Neuronal stem cell (in vitro differentiated cells): ENCODE results near the gene CTAGE9.

Source experiments
- DNase-seq: peaks from one replicate; pipeline ENCODE4 v3.0.0-alpha.2; 2013; ENCODE audit warnings: low spot score
- H2AFZ ChIP-seq: one replicate; pipeline ENCODE4 v1.6.1; 2013; ENCODE audit warnings: mild to moderate bottlenecking, low read length, inconsistent platforms
- H2AK5ac ChIP-seq: 2 replicates; pipeline ENCODE4 v1.6.1; 2013; ENCODE audit warnings: low read depth, mild to moderate bottlenecking, inconsistent platforms, low read length, moderate library complexity, mixed read lengths
- H2BK120ac ChIP-seq: 2 replicates; pipeline ENCODE4 v1.6.1; 2013; ENCODE audit warnings: low read depth, mild to moderate bottlenecking, inconsistent platforms, low read length, moderate library complexity, mixed read lengths
- H2BK12ac ChIP-seq: one replicate; pipeline ENCODE4 v1.6.1; 2013; ENCODE audit warnings: low read length, inconsistent platforms
- H2BK15ac ChIP-seq: 2 replicates; pipeline ENCODE4 v1.6.1; 2013; ENCODE audit warnings: mild to moderate bottlenecking, low read length, inconsistent platforms, mixed read lengths
- H2BK5ac ChIP-seq: one replicate; pipeline ENCODE4 v1.6.1; 2013; ENCODE audit warnings: inconsistent platforms, mild to moderate bottlenecking, low read length, moderate library complexity
- H3K14ac ChIP-seq: one replicate; pipeline ENCODE4 v1.6.1; 2013; ENCODE audit warnings: low read length, inconsistent platforms
- H3K18ac ChIP-seq: 2 replicates; pipeline ENCODE4 v1.6.1; 2013; ENCODE audit warnings: low read length, inconsistent platforms
- H3K23ac ChIP-seq: 2 replicates; pipeline ENCODE4 v1.6.1; 2013; ENCODE audit warnings: low read depth, mild to moderate bottlenecking, mixed read lengths, low read length, inconsistent platforms; ENCODE audit not compliant: poor library complexity
- H3K27ac ChIP-seq: replicated peaks from 3 replicates; pipeline ENCODE4 v1.5.1; 2013; ENCODE audit warnings: low read length, inconsistent platforms
- H3K27me3 ChIP-seq, 3 experiments: 2 replicates each; pipeline ENCODE4 v1.6.1; 2013; ENCODE audit warnings: low read length in 3 of 3, mild to moderate bottlenecking in 2 of 3, inconsistent platforms in 1 of 3, low read depth in 1 of 3, mixed read lengths in 1 of 3, moderate library complexity in 1 of 3; ENCODE audit not compliant: control insufficient read depth in 3 of 3, insufficient read depth in 3 of 3
- H3K36me3 ChIP-seq, 2 donors: replicated peaks in 1 of 2; 2 replicates each; pipeline ENCODE4 v1.6.1; 2013; ENCODE audit warnings: low read length in 2 of 2; ENCODE audit not compliant: control insufficient read depth in 2 of 2, insufficient read depth in 2 of 2
- H3K4ac ChIP-seq: 2 replicates; pipeline ENCODE4 v1.6.1; 2013; ENCODE audit warnings: inconsistent platforms, mild to moderate bottlenecking, low read length, moderate library complexity
- H3K4me1 ChIP-seq, 2 donors: 1 replicate in 1 of 2; 2 replicates in 1 of 2; pipeline ENCODE4 v1.6.1; 2013; ENCODE audit warnings: low read length in 2 of 2, low read depth in 1 of 2; ENCODE audit not compliant: control insufficient read depth in 2 of 2, insufficient read depth in 1 of 2
- H3K4me2 ChIP-seq: one replicate; pipeline ENCODE4 v1.6.1; 2013; ENCODE audit warnings: mild to moderate bottlenecking, low read length, inconsistent platforms; ENCODE audit not compliant: insufficient read depth, poor library complexity, severe bottlenecking
- H3K4me3 ChIP-seq, 2 donors: 2 replicates each; pipeline ENCODE4 v1.5.1; 2013; ENCODE audit warnings: low read length in 2 of 2, mild to moderate bottlenecking in 2 of 2, inconsistent platforms in 1 of 2, moderate library complexity in 1 of 2
- H3K79me1 ChIP-seq: one replicate; pipeline ENCODE4 v1.6.1; 2013; ENCODE audit warnings: low read depth, mild to moderate bottlenecking, inconsistent platforms, low read length, moderate library complexity
- H3K9ac ChIP-seq: one replicate; pipeline ENCODE4 v1.6.1; 2013; ENCODE audit warnings: mild to moderate bottlenecking, low read depth, low read length, inconsistent platforms; ENCODE audit not compliant: poor library complexity
- H3K9me3 ChIP-seq, 2 donors: replicated peaks in 1 of 2; 2 replicates each; pipeline versions ENCODE3 to v1.6.1; 2013; ENCODE audit warnings: low read length in 2 of 2, mild to moderate bottlenecking in 2 of 2, inconsistent platforms in 1 of 2, low read depth in 1 of 2, mixed read lengths in 1 of 2, moderate library complexity in 1 of 2; ENCODE audit not compliant: control insufficient read depth in 2 of 2, insufficient read depth in 1 of 2
- H4K8ac ChIP-seq: one replicate; pipeline ENCODE4 v1.6.1; 2013; ENCODE audit warnings: low read depth, mild to moderate bottlenecking, inconsistent platforms, low read length, moderate library complexity
- H4K91ac ChIP-seq: one replicate; pipeline ENCODE4 v1.6.1; 2013; ENCODE audit warnings: low read length, low read depth, mild to moderate bottlenecking, inconsistent platforms; ENCODE audit not compliant: poor library complexity
- WGBS, 2 donors: extraction: QIAGEN DNeasy Blood & Tissue Kit; methylation state at CpG; one replicate each; pipeline ENCODE4 v1.1.7; 2013; ENCODE audit warnings: missing lambda C conversion rate in 2 of 2, mixed read lengths in 1 of 2; ENCODE audit not compliant: insufficient read length in 2 of 2, insufficient replicate concordance in 1 of 2; ENCODE audit errors: extremely low coverage in 2 of 2; 5-methylcytosine and 5-hydroxymethylcytosine counted together

The CTAGE9 gene

DNA sequence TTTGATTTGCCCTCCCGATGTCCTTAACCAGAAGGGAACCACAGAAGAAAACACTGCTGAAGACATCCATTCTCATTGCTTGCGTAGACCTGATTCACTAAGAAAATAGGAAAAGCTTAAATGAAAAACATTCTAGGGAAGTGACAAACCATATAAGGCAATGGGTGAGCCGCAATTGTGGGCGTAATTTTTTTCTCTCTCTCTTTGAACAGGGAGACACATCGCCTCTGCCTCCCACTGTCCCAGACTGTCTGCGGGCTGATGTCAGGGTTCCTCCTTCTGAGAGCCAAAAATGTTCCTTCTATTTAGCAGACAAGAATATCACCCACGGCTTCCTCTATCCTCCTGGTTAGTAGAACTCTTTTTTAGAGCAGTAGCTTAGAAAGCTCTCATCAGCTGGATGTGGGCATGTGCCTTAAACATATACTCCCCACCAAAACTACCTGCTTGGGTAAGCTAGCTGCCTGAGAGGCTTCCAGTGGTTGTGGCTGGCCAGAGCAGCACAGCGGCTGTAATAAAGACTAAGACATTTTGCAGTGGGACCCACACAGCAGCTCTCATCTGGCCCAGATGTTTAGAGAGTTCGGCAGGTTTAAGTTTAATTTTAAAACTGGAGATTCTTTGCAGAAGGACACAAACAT lies 22.7 kb upstream of the CTAGE9 start:
- no peaks in the 10 kb centered on the region for H3K27me3 ChIP-seq
- no peak overlapping the region for H3K4me2 ChIP-seq
- H4K8ac ChIP-seq = no peak overlapping the region
- H3K4me1 ChIP-seq = no peaks in the 10 kb centered on the region
- H2AFZ ChIP-seq = peak overlapping the region; percentile 40
- no peaks in the 10 kb centered on the region for H3K36me3 ChIP-seq
- no peak overlapping the region for H2AK5ac ChIP-seq
- H3K14ac ChIP-seq = no peak overlapping the region
- no peaks in the 10 kb centered on the region for H3K79me1 ChIP-seq
- H2BK12ac ChIP-seq = no peak overlapping the region
- no CpG with 5 or more reads among the region's 9 CpGs for WGBS, 2 donors
- no peak overlapping the region for H3K23ac ChIP-seq
- DNase-seq = no peak
- H3K9ac ChIP-seq = no peak overlapping the region
- no peak overlapping the region for H2BK5ac ChIP-seq
- no peak overlapping the region for H3K4ac ChIP-seq
- no peaks in the 10 kb centered on the region for H3K9me3 ChIP-seq
- H2BK15ac ChIP-seq = no peak overlapping the region
- H4K91ac ChIP-seq = no peak overlapping the region
- no peak overlapping the region for H3K4me3 ChIP-seq
- H3K18ac ChIP-seq = no peak overlapping the region
- no peak overlapping the region for H2BK120ac ChIP-seq
- H3K27ac ChIP-seq = no peak overlapping the region

DNA sequence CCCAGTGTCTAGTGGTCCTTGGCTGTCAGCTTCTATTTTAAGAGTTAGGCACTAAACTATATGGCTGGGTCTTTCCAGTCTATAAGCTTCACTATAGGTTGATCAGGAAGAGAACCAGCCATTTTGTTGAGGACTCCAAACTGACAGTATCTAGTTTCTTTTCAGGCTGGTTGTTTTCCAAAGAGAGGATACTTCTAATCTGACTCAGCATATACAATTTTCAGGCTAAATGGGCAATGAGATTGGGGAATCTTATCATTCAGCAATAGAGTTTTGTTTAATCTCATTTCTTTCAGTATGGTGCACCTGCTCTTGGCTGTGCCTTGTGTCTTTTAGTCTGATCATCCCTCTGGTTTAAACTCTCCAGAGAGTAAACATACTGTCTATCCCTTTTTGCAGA lies 20.4 kb upstream of the CTAGE9 start:
- Histone ChIP-seq H2AK5ac (no peak overlapping the region), H3K27me3 (no peaks in the 10 kb centered on the region), H3K79me1 (no peaks in the 10 kb centered on the region), H2BK5ac (no peak overlapping the region), H3K23ac (no peak overlapping the region), H3K4me2 (no peak overlapping the region), H3K18ac (no peak overlapping the region), H3K14ac (no peak overlapping the region), H3K4me3 (no peak overlapping the region), H2AFZ (no peak overlapping the region), H2BK120ac (no peak overlapping the region), H3K9ac (no peak overlapping the region), H3K4me1 (peaks cover 0 to 2% of the 10 kb centered on the region in 2 donors), H3K36me3 (no peaks in the 10 kb centered on the region), H3K4ac (no peak overlapping the region), H3K9me3 (no peaks in the 10 kb centered on the region), H4K91ac (no peak overlapping the region), H2BK15ac (no peak overlapping the region), H3K27ac (no peak overlapping the region), H2BK12ac (no peak overlapping the region), H4K8ac (no peak overlapping the region)
- DNase-seq = no peak

DNA sequence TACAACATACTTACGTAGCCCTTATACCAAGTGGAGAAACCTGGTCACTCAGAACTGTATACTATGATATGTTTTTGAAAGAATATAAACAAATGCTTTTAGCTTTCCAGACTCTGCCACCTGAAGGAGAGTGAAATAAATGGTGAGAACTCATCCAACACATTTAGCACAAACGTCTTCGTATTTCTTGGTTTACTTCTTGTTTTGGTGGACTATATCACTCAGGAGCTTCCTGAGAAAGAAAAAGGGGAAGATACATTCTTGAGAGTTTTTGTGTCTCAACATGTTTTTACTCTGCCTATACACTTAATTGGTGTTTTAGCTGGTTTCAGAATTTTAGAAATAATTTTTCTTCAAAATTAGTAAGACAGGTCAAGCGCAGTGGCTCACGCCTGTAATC lies 19.4 kb upstream of the CTAGE9 start:
- Histone ChIP-seq H3K18ac (no peak overlapping the region), H3K9ac (no peak overlapping the region), H4K91ac (no peak overlapping the region), H2BK120ac (no peak overlapping the region), H3K23ac (no peak overlapping the region), H3K4me3 (no peak overlapping the region), H3K27me3 (no peaks in the 10 kb centered on the region), H3K27ac (no peak overlapping the region), H3K79me1 (no peaks in the 10 kb centered on the region), H2BK5ac (no peak overlapping the region), H4K8ac (no peak overlapping the region), H3K4me1 (peaks cover 0 to 2% of the 10 kb centered on the region in 2 donors), H2AK5ac (no peak overlapping the region), H3K36me3 (no peaks in the 10 kb centered on the region), H3K4ac (no peak overlapping the region), H3K14ac (no peak overlapping the region), H3K4me2 (no peak overlapping the region), H3K9me3 (no peaks in the 10 kb centered on the region), H2BK15ac (no peak overlapping the region), H2AFZ (no peak overlapping the region), H2BK12ac (no peak overlapping the region)
- WGBS, 2 donors = no CpG with 5 or more reads among the region's 5 CpGs
- DNase-seq = no peak

DNA sequence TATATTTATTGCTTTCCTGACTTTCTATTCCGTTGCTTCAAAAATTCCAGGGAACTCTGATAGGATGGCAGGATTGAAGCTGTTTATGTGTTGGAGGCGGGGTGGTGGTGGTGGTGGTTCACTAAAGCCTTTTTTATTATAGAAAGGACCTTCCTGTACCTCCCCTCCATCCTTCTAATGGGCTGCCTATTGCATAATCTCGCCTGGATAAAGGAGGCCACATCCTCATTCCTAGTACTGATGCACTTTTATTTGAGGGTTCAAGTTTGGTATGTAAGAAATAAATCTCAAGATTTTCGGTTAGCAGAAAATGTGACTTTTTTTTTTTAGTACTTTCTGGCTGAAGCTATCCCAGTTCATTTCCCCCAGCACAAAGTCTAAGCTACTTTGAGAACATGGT lies 18.7 kb upstream of the CTAGE9 start:
- no peak overlapping the region for H2BK120ac ChIP-seq
- no peak overlapping the region for H3K9ac ChIP-seq
- no peak overlapping the region for H3K4me2 ChIP-seq
- DNase-seq = no peak
- no peak overlapping the region for H2AFZ ChIP-seq
- no peak overlapping the region for H3K27ac ChIP-seq
- no peaks in the 10 kb centered on the region for H3K9me3 ChIP-seq
- no CpG with 5 or more reads among the region's 4 CpGs for WGBS, 2 donors
- H2BK5ac ChIP-seq = no peak overlapping the region
- H3K18ac ChIP-seq = no peak overlapping the region
- no peak overlapping the region for H2BK15ac ChIP-seq
- no peak overlapping the region for H3K4me3 ChIP-seq
- H2AK5ac ChIP-seq = no peak overlapping the region
- no peak overlapping the region for H3K14ac ChIP-seq
- no peak overlapping the region for H4K8ac ChIP-seq
- no peaks in the 10 kb centered on the region for H3K27me3 ChIP-seq
- no peaks in the 10 kb centered on the region for H3K36me3 ChIP-seq
- H3K4ac ChIP-seq = no peak overlapping the region
- H4K91ac ChIP-seq = no peak overlapping the region
- H3K23ac ChIP-seq = no peak overlapping the region
- H2BK12ac ChIP-seq = no peak overlapping the region
- H3K79me1 ChIP-seq = no peaks in the 10 kb centered on the region
- H3K4me1 ChIP-seq = peaks cover 0 to 2% of the 10 kb centered on the region in 2 donors
